MCF 10A (cell line): ENCODE results near the gene CRHR1. TPM values are rescaled to one million over a fixed set of nuclear protein-coding genes. Genes with fewer than 3 reads are reported as not detected.

Experiments used
- BruUV-seq: library from RNA; stranded (reverse); fragments of 400-500 nt; replicated peaks from 2 replicates; lab custom pipeline; 2021; lab: Mats Ljungman, UMichigan
- CTCF ChIA-PET: fragments of 300-600 bp; sonication (Branson Sonifier 250); formaldehyde crosslinking; extraction: SDS; loops from one replicate; lab custom pipeline; 2021; ENCODE audit warnings: antibody characterized with exemption, inconsistent platforms; lab: Yijun Ruan, JAX
- POLR2A ChIA-PET: fragments of 300-600, 350-650 bp; sonication (Branson Sonifier 250); formaldehyde crosslinking; extraction: SDS; loops from one replicate; lab custom pipeline; 2020; ENCODE audit warnings: antibody characterized with exemption, inconsistent platforms; lab: Yijun Ruan, JAX
- DNase-seq: peaks from one replicate; pipeline ENCODE4 v3.0.0-alpha.2; 2018; ENCODE audit not compliant: unreplicated experiment
- H3K27ac Mint-ChIP-seq: one replicate; pipeline ENCODE4 v1.8.0; 2022; ENCODE audit warnings: mild to moderate bottlenecking, low read depth, mixed read lengths; ENCODE audit not compliant: unreplicated experiment
- H3K27me3 Mint-ChIP-seq: one replicate; pipeline ENCODE4 v1.8.0; 2022; ENCODE audit warnings: mixed read lengths; ENCODE audit not compliant: insufficient read depth, unreplicated experiment
- H3K36me3 Mint-ChIP-seq: one replicate; pipeline ENCODE4 v1.8.0; 2022; ENCODE audit warnings: mild to moderate bottlenecking, moderate library complexity, mixed read lengths; ENCODE audit not compliant: insufficient read depth, unreplicated experiment
- H3K4me1 Mint-ChIP-seq: one replicate; pipeline ENCODE4 v1.8.0; 2022; ENCODE audit warnings: mixed read lengths; ENCODE audit not compliant: insufficient read depth, unreplicated experiment
- H3K4me3 Mint-ChIP-seq: one replicate; pipeline ENCODE4 v1.8.0; 2022; ENCODE audit warnings: mild to moderate bottlenecking, moderate library complexity, mixed read lengths; ENCODE audit not compliant: unreplicated experiment
- H3K9me3 Mint-ChIP-seq: one replicate; pipeline ENCODE4 v1.8.0; 2022; ENCODE audit warnings: mixed read lengths; ENCODE audit not compliant: unreplicated experiment
- CTCF ChIP-seq: fragments of 200-600 bp; IDR thresholded peaks from one replicate; pipeline ENCODE4 v1.8.0; 2022; ENCODE audit warnings: antibody characterized with exemption, mild to moderate bottlenecking; ENCODE audit not compliant: unreplicated experiment
- intact Hi-C: fragments of 100-400 bp; cut with micrococcal nuclease; formaldehyde crosslinking; loops from 2 replicates; pipeline ENCODE4 v1.14.1; 2022
- total RNA-seq: library from RNA; stranded (reverse); gene quantifications from 2 replicates; pipeline ENCODE4 v1.2.3, GENCODE V29; 2022

CRHR1 gene
- total RNA-seq, 1 experiment from 2014 or later: not detected

- ChIA-PET CTCF (interaction anchor here (0.9 to 1.6 kb wide), 2 partner anchors 12 to 16 kb away, joined by 5 to 11 read pairs; no protein-coding TSS in a partner anchor), POLR2A (no interaction called here)
- peaks cover 6% of the 10 kb centered on the region for H3K9me3 Mint-ChIP-seq
- no peak overlapping the region for H3K27ac Mint-ChIP-seq
- H3K27me3 Mint-ChIP-seq: peaks cover 16% of the 10 kb centered on the region
- H3K4me1 Mint-ChIP-seq: no peaks in the 10 kb centered on the region
- intact Hi-C loops: no loop called here
- no peaks in the 10 kb centered on the region for H3K36me3 Mint-ChIP-seq
- H3K4me3 Mint-ChIP-seq: no peak overlapping the region
- TF ChIP-seq CTCF: no peak
- BruUV-seq: no TSS peak
- DNase-seq: no peak
Observed at GRCh38 chr17:45815752-45816151, 31.6 kb downstream of the CRHR1 start.

- Mint-ChIP-seq H3K36me3 (no peaks in the 10 kb centered on the region), H3K9me3 (no peaks in the 10 kb centered on the region), H3K27ac (no peak overlapping the region), H3K27me3 (peaks cover 21% of the 10 kb centered on the region), H3K4me3 (no peak overlapping the region), H3K4me1 (no peaks in the 10 kb centered on the region)
- intact Hi-C loops: no loop called here
- POLR2A ChIA-PET: no interaction called here
- no peak for TF ChIP-seq CTCF
- DNase-seq: no peak
- CTCF ChIA-PET: no interaction called here
- BruUV-seq: no TSS peak
Observed at GRCh38 chr17:45818041-45818440, 33.9 kb downstream of the CRHR1 start.

DNA sequence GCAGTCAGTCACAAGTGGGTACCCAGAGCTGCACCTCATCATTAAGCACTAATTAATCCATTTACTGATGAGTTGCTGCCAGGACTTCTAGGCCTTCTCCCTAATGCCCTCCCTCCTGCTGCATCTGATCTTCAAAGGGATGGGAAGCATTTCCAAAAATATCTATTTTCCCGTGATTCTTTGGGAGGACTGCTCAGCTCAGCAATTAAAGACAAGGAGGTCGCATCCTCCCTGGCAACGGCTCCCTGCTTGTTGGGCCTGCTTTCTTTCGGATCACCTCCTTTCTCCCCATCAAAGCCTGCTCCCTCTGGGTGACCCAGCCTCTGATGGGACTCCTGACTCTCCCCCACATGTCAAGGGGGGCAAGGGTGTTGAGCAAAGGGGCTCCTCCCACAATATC lies 34.6 kb downstream of the CRHR1 start:
- CTCF ChIA-PET: interaction anchor here (0.5 to 2.7 kb wide), 2 partner anchors 13 to 130 kb away, joined by 3 to 11 read pairs; no protein-coding TSS in a partner anchor
- H3K4me3 Mint-ChIP-seq: no peak overlapping the region
- H3K4me1 Mint-ChIP-seq: no peaks in the 10 kb centered on the region
- H3K27ac Mint-ChIP-seq: no peak overlapping the region
- no peak for DNase-seq
- BruUV-seq: no TSS peak
- H3K9me3 Mint-ChIP-seq: no peaks in the 10 kb centered on the region
- H3K27me3 Mint-ChIP-seq: peaks cover 21% of the 10 kb centered on the region
- POLR2A ChIA-PET: no interaction called here
- intact Hi-C loops: no loop called here
- no peaks in the 10 kb centered on the region for H3K36me3 Mint-ChIP-seq
- no peak for TF ChIP-seq CTCF

GRCh38 chr17:45819632-45820031 lies 35.5 kb downstream of the CRHR1 start:
- H3K27me3 Mint-ChIP-seq: peaks cover 21% of the 10 kb centered on the region
- H3K9me3 Mint-ChIP-seq: no peaks in the 10 kb centered on the region
- ChIA-PET POLR2A (interaction anchor here (0.9 kb wide), 1 partner anchor 49 kb away, joined by 3 read pairs; no protein-coding TSS in a partner anchor), CTCF (interaction anchor here (2.7 kb wide), 1 partner anchor 12 kb away, joined by 11 read pairs; no protein-coding TSS in a partner anchor)
- intact Hi-C loops: no loop called here
- no peak for TF ChIP-seq CTCF
- no TSS peak for BruUV-seq
- H3K36me3 Mint-ChIP-seq: no peaks in the 10 kb centered on the region
- no peak overlapping the region for H3K4me3 Mint-ChIP-seq
- no peak for DNase-seq
- H3K27ac Mint-ChIP-seq: no peak overlapping the region
- no peaks in the 10 kb centered on the region for H3K4me1 Mint-ChIP-seq
